PC-3 (cell line): ENCODE results near the gene TBC1D5. TPM values are rescaled to one million over a fixed set of nuclear protein-coding genes. Genes with fewer than 3 reads are reported as not detected.

ENCODE experiments used
- ATAC-seq: fragments of 200-7000 bp; cut with Tn5 transposase; 2 replicates; pipeline ENCODE4 v1.9.1; 2020; ENCODE audit warnings: mild to moderate bottlenecking, moderate library complexity
- BruUV-seq: library from RNA; stranded (reverse); fragments of 400-500 nt; replicated peaks from 2 replicates; lab custom pipeline; 2021; lab: Mats Ljungman, UMichigan
- CTCF ChIA-PET: fragments of 300-600 bp; sonication (Branson Sonifier 250); formaldehyde crosslinking; loops from one replicate; lab custom pipeline; 2022; ENCODE audit warnings: antibody characterized with exemption; lab: Charles Lee
- POLR2A ChIA-PET: fragments of 300-600 bp; sonication (Branson Sonifier 250); formaldehyde crosslinking; loops from one replicate; lab custom pipeline; 2022; ENCODE audit warnings: antibody characterized with exemption; ENCODE audit not compliant: unreplicated experiment; lab: Charles Lee
- DNase-seq: peaks from one replicate; pipeline ENCODE4 v3.0.0-alpha.2; 2015
- H2AFZ ChIP-seq: fragments of 300-600 bp; sonication (generic); 2 replicates; pipeline ENCODE4 v1.6.0; 2016; ENCODE audit warnings: antibody characterized with exemption, low read length
- H3F3A ChIP-seq: fragments of 300-600 bp; sonication (generic); one replicate; pipeline ENCODE4 v1.6.0; 2017; ENCODE audit warnings: antibody characterized with exemption, low read length, control low read depth, mild to moderate bottlenecking; ENCODE audit not compliant: unreplicated experiment
- H3K27ac ChIP-seq: fragments of 300-600 bp; sonication (generic); 2 replicates; pipeline ENCODE4 v1.5.1; 2016; ENCODE audit warnings: mild to moderate bottlenecking, low read length
- H3K27me3 ChIP-seq: fragments of 300-600 bp; sonication (generic); 2 replicates; pipeline ENCODE4 v1.6.1; 2016; ENCODE audit warnings: low read length, mixed read lengths
- H3K36me3 ChIP-seq: fragments of 300-600 bp; sonication (generic); 2 replicates; pipeline ENCODE4 v1.6.1; 2016; ENCODE audit warnings: low read depth, mixed run types, low read length, mixed read lengths
- H3K4me1 ChIP-seq: fragments of 300-600 bp; sonication (generic); 2 replicates; pipeline ENCODE4 v1.5.1; 2016; ENCODE audit warnings: low read length; ENCODE audit not compliant: insufficient read depth
- H3K4me2 ChIP-seq: fragments of 300-600 bp; sonication (generic); 2 replicates; pipeline ENCODE4 v1.6.0; 2016; ENCODE audit warnings: low read length
- H3K4me3 ChIP-seq: fragments of 300-600 bp; sonication (generic); 2 replicates; pipeline ENCODE4 v1.5.1; 2016; ENCODE audit warnings: mild to moderate bottlenecking, low read length, mixed read lengths
- H3K79me2 ChIP-seq: fragments of 300-600 bp; sonication (generic); 2 replicates; pipeline ENCODE4 v1.6.1; 2017; ENCODE audit warnings: low read length, mixed read lengths
- H3K9ac ChIP-seq: fragments of 300-600 bp; sonication (generic); 2 replicates; pipeline ENCODE4 v1.6.0; 2016; ENCODE audit warnings: mild to moderate bottlenecking, low read length
- H3K9me2 ChIP-seq: fragments of 300-600 bp; sonication (generic); replicated peaks from 2 replicates; pipeline ENCODE4 v1.6.1; 2016; ENCODE audit warnings: mixed run types, low read length, mixed read lengths
- H3K9me3 ChIP-seq: fragments of 300-600 bp; sonication (generic); 2 replicates; pipeline ENCODE4 v1.6.1; 2016; ENCODE audit warnings: low read length, mixed read lengths
- H4K20me1 ChIP-seq: fragments of 300-600 bp; sonication (generic); 2 replicates; pipeline ENCODE4 v1.6.1; 2016; ENCODE audit warnings: low read length, mixed read lengths
- CTCF ChIP-seq: fragments of 300-600 bp; sonication (generic); conservative IDR thresholded peaks from 2 replicates; pipeline ENCODE4 v1.5.1; 2017; ENCODE audit warnings: antibody characterized with exemption, low read depth, mild to moderate bottlenecking, low read length
- EZH2 ChIP-seq: fragments of 300-600 bp; sonication (generic); IDR thresholded peaks from one replicate; pipeline ENCODE4 v1.6.1; 2017; ENCODE audit warnings: antibody characterized with exemption, mild to moderate bottlenecking, low read length; ENCODE audit not compliant: unreplicated experiment
- EZH2phosphoT487 ChIP-seq: fragments of 300-600 bp; sonication (generic); IDR thresholded peaks from 2 replicates; pipeline ENCODE4 v1.6.1; 2018; ENCODE audit warnings: mild to moderate bottlenecking, antibody characterized with exemption, low read length, borderline replicate concordance
- intact Hi-C: fragments of 100-400 bp; cut with micrococcal nuclease; formaldehyde crosslinking; loops from 2 replicates; pipeline ENCODE4 v1.9.0; 2023
- total RNA-seq: library from RNA; depleted of rRNA; stranded (reverse); fragments of >200 nt; gene quantifications from 2 replicates; pipeline ENCODE4 v1.2.3, GENCODE V29; 2014

TBC1D5 gene
- total RNA-seq, 1 experiment from 2014 or later: 54.5 TPM

GRCh38 chr3:17678116-17678741 is 64.2 kb downstream of the TBC1D5 start:
- no peak overlapping the region for H3K27ac ChIP-seq
- no peaks in the 10 kb centered on the region; the same call in 1 of the 2 replicates for H3K4me1 ChIP-seq
- no peak overlapping the region for H3K4me3 ChIP-seq
- ChIA-PET CTCF (no interaction called here), POLR2A (no interaction called here)
- no peaks in the 10 kb centered on the region for H3K36me3 ChIP-seq
- H3K4me2 ChIP-seq: no peak overlapping the region
- TF ChIP-seq EZH2phosphoT487 (no peak), EZH2 (no peak), CTCF (no peak)
- H3K9ac ChIP-seq: no peak overlapping the region
- no peaks in the 10 kb centered on the region for H3K9me2 ChIP-seq
- H4K20me1 ChIP-seq: no peaks in the 10 kb centered on the region
- H3F3A ChIP-seq: no peaks in the 10 kb centered on the region
- DNase-seq (no peak), ATAC-seq (no peak; the same call in 1 of the 2 replicates)
- BruUV-seq: no TSS peak
- 0 out of 2 replicates have a peak, but pooled peaks cover 3% of the 10 kb centered on the region for H3K79me2 ChIP-seq
- intact Hi-C loops: loop anchor here (5.0 kb wide), 1 partner anchor 39 kb away; no protein-coding TSS in a partner anchor
- H3K27me3 ChIP-seq: no peaks in the 10 kb centered on the region
- H3K9me3 ChIP-seq: no peaks in the 10 kb centered on the region
- no peak overlapping the region for H2AFZ ChIP-seq

- Histone ChIP-seq H2AFZ (no peak overlapping the region), H3K36me3 (no peaks in the 10 kb centered on the region), H3K9ac (no peak overlapping the region), H3K27ac (no peak overlapping the region), H3K9me2 (no peaks in the 10 kb centered on the region), H3K79me2 (no peaks in the 10 kb centered on the region), H3K4me2 (no peak overlapping the region), H3K9me3 (no peaks in the 10 kb centered on the region), H3K27me3 (no peaks in the 10 kb centered on the region), H3K4me1 (no peaks in the 10 kb centered on the region; the same call in 1 of the 2 replicates), H3F3A (no peaks in the 10 kb centered on the region), H4K20me1 (no peaks in the 10 kb centered on the region), H3K4me3 (no peak overlapping the region)
- CTCF ChIA-PET: no interaction called here
- intact Hi-C loops: no loop called here
- BruUV-seq: no TSS peak
- TF ChIP-seq EZH2phosphoT487 (no peak), EZH2 (no peak), CTCF (no peak)
- POLR2A ChIA-PET: no interaction called here
- ATAC-seq (no peak), DNase-seq (no peak)
Measured at GRCh38 chr3:17674082-17674686, 68.2 kb downstream of the TBC1D5 start.

GRCh38 chr3:17672506-17672905 is 69.9 kb downstream of the TBC1D5 start:
- H3K79me2 ChIP-seq: no peaks in the 10 kb centered on the region
- H3K9me2 ChIP-seq: no peaks in the 10 kb centered on the region
- H3F3A ChIP-seq: no peaks in the 10 kb centered on the region
- H4K20me1 ChIP-seq: no peaks in the 10 kb centered on the region
- no peak overlapping the region for H3K4me3 ChIP-seq
- no TSS peak for BruUV-seq
- no peaks in the 10 kb centered on the region for H3K36me3 ChIP-seq
- no peak overlapping the region for H2AFZ ChIP-seq
- H3K9ac ChIP-seq: no peak overlapping the region
- ATAC-seq (no peak), DNase-seq (no peak)
- H3K27me3 ChIP-seq: no peaks in the 10 kb centered on the region
- H3K27ac ChIP-seq: no peak overlapping the region
- ChIA-PET CTCF (no interaction called here), POLR2A (no interaction called here)
- intact Hi-C loops: no loop called here
- H3K4me1 ChIP-seq: no peaks in the 10 kb centered on the region
- TF ChIP-seq EZH2 (no peak), EZH2phosphoT487 (no peak), CTCF (no peak)
- no peaks in the 10 kb centered on the region for H3K9me3 ChIP-seq
- no peak overlapping the region for H3K4me2 ChIP-seq
